A549 (cell line): Measurements from ENCODE around the gene SPECC1.

Source experiments
- CBX2 ChIP-seq: fragments of 200-600 bp; sonication (generic); IDR thresholded peaks from 2 replicates; pipeline ENCODE4 v1.6.1; 2016; ENCODE audit warnings: low read depth, mild to moderate bottlenecking, borderline replicate concordance
- CEBPB ChIP-seq, 2 experiments: fragments of >200 bp in 1 of 2; sonication (Bioruptor Twin) in 1 of 2; formaldehyde crosslinking in 1 of 2; IDR thresholded peaks; 2 replicates each; pipeline ENCODE4 v1.6.1; 2012 to 2016
- JUN ChIP-seq, 2 experiments: fragments of >200 bp; sonication (Bioruptor Twin); formaldehyde crosslinking; IDR thresholded peaks; 2 replicates in 1 of 2; 3 replicates in 1 of 2; pipeline ENCODE4 v1.6.1; 2016 to 2017
- MAZ ChIP-seq: fragments of 150-350 bp; IDR thresholded peaks from 2 replicates; pipeline ENCODE4 v1.6.1; 2014; ENCODE audit warnings: antibody characterized with exemption, low read depth, low read length, borderline replicate concordance
- POLR2A ChIP-seq: IDR thresholded peaks from 2 replicates; pipeline ENCODE4 v1.6.1; 2012; ENCODE audit warnings: mild to moderate bottlenecking, low read length
- POLR2AphosphoS2 ChIP-seq: conservative IDR thresholded peaks from 2 replicates; pipeline ENCODE4 v1.6.1; 2012; ENCODE audit warnings: low read length, improper control_type of control experiment, inconsistent platforms
- RAD21 ChIP-seq, 2 experiments: fragments of >200 bp in 1 of 2; sonication (Bioruptor Twin) in 1 of 2; formaldehyde crosslinking in 1 of 2; IDR thresholded peaks in 1 of 2; conservative IDR thresholded peaks in 1 of 2; 2 replicates in 1 of 2; 3 replicates in 1 of 2; pipeline ENCODE4 v1.6.1; 2012 to 2018; ENCODE audit warnings: inconsistent platforms in 1 of 2
- SMC3 ChIP-seq: fragments of >200 bp; sonication (Bioruptor Twin); formaldehyde crosslinking; IDR thresholded peaks from 3 replicates; pipeline ENCODE4 v1.6.1; 2018; ENCODE audit warnings: inconsistent platforms
- SREBF2 ChIP-seq: fragments of 450-650 bp; IDR thresholded peaks from 2 replicates; pipeline ENCODE4 v1.6.1; 2014; ENCODE audit warnings: mild to moderate bottlenecking, moderate library complexity
- ZSCAN20 ChIP-seq: fragments of 250-450 bp; sonication (Bioruptor Pico); IDR thresholded peaks from 2 replicates; pipeline ENCODE4 v1.8.0; 2022; ENCODE audit warnings: mild to moderate bottlenecking, moderate library complexity
- TF ChIP-seq, protein P1 (sequence below): fragments of >200 bp; sonication (Bioruptor Twin); formaldehyde crosslinking; IDR thresholded peaks from 3 replicates; pipeline ENCODE4 v1.5.1; 2016
- TF ChIP-seq, protein P2 (sequence below): IDR thresholded peaks from 2 replicates; pipeline ENCODE4 v1.6.1; 2012
- TF ChIP-seq, protein P3 (sequence below): fragments of 200-600 bp; sonication (generic); IDR thresholded peaks from 2 replicates; pipeline ENCODE4 v1.6.1; 2016; ENCODE audit warnings: antibody characterized with exemption, mild to moderate bottlenecking, moderate library complexity

DNA sequence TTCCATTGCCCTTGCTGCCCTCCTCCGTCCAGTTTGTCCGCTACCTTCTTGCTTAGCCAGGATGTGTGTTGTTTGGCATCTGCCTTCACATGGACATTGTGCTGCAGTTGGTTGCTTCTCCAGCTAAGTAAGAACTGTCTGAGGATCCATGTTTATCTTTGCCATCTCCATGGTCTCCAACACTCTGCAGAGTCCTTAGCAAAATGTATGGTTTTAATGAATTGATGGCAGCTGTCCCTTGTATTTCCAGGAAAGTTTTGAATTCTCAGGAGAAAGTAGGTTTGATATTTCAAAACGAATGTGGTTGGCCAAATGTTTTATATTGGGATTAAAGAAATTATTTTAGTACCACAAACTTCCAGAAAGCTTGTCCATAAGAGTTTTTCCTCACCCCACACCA, 160.9 kb downstream of the SPECC1 start:
- TF ChIP-seq POLR2A (no peak), MAZ (no peak), POLR2AphosphoS2 (no peak), RAD21 (conservative IDR thresholded peaks at IDR 0.05 in 1 of 2, IDR thresholded peaks at IDR 0.05 in 1 of 2) (no peak), ZSCAN20 (CRISPR knock-in tag) (no peak), SMC3 (no peak), JUN (IDR thresholded peaks at IDR 0.05) (no peak), CEBPB (IDR thresholded peaks at IDR 0.05) (no peak), CBX2 (no peak), SREBF2 (no peak)
- TF ChIP-seq, protein P1, sequence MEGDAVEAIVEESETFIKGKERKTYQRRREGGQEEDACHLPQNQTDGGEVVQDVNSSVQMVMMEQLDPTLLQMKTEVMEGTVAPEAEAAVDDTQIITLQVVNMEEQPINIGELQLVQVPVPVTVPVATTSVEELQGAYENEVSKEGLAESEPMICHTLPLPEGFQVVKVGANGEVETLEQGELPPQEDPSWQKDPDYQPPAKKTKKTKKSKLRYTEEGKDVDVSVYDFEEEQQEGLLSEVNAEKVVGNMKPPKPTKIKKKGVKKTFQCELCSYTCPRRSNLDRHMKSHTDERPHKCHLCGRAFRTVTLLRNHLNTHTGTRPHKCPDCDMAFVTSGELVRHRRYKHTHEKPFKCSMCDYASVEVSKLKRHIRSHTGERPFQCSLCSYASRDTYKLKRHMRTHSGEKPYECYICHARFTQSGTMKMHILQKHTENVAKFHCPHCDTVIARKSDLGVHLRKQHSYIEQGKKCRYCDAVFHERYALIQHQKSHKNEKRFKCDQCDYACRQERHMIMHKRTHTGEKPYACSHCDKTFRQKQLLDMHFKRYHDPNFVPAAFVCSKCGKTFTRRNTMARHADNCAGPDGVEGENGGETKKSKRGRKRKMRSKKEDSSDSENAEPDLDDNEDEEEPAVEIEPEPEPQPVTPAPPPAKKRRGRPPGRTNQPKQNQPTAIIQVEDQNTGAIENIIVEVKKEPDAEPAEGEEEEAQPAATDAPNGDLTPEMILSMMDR: no peak
- TF ChIP-seq, protein P2, sequence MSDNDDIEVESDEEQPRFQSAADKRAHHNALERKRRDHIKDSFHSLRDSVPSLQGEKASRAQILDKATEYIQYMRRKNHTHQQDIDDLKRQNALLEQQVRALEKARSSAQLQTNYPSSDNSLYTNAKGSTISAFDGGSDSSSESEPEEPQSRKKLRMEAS: no peak
- TF ChIP-seq, protein P3, sequence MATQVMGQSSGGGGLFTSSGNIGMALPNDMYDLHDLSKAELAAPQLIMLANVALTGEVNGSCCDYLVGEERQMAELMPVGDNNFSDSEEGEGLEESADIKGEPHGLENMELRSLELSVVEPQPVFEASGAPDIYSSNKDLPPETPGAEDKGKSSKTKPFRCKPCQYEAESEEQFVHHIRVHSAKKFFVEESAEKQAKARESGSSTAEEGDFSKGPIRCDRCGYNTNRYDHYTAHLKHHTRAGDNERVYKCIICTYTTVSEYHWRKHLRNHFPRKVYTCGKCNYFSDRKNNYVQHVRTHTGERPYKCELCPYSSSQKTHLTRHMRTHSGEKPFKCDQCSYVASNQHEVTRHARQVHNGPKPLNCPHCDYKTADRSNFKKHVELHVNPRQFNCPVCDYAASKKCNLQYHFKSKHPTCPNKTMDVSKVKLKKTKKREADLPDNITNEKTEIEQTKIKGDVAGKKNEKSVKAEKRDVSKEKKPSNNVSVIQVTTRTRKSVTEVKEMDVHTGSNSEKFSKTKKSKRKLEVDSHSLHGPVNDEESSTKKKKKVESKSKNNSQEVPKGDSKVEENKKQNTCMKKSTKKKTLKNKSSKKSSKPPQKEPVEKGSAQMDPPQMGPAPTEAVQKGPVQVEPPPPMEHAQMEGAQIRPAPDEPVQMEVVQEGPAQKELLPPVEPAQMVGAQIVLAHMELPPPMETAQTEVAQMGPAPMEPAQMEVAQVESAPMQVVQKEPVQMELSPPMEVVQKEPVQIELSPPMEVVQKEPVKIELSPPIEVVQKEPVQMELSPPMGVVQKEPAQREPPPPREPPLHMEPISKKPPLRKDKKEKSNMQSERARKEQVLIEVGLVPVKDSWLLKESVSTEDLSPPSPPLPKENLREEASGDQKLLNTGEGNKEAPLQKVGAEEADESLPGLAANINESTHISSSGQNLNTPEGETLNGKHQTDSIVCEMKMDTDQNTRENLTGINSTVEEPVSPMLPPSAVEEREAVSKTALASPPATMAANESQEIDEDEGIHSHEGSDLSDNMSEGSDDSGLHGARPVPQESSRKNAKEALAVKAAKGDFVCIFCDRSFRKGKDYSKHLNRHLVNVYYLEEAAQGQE: no peak
